IMR-90 (cell line): ENCODE data around the gene ERBB4. TPM values are rescaled to one million over a fixed set of nuclear protein-coding genes. Genes with fewer than 3 reads are reported as not detected.

Experiments
- ATAC-seq: fragments of 200-7000 bp; cut with Tn5 transposase; 2 replicates; pipeline ENCODE4 v1.9.1; 2020; ENCODE audit warnings: low read depth, mild to moderate bottlenecking, moderate library complexity
- BruUV-seq: library from RNA; stranded (reverse); fragments of 400-500 nt; replicated peaks from 2 replicates; lab custom pipeline; 2021; lab: Mats Ljungman, UMichigan
- CTCF ChIA-PET: fragments of 300-600 bp; formaldehyde crosslinking; extraction: SDS; loops from one replicate; lab custom pipeline; 2021; ENCODE audit warnings: antibody characterized with exemption; lab: Yijun Ruan, JAX
- POLR2A ChIA-PET: fragments of 300-600 bp; sonication (Branson Sonifier 250); formaldehyde crosslinking; loops from one replicate; lab custom pipeline; 2022; ENCODE audit warnings: antibody characterized with exemption; ENCODE audit not compliant: unreplicated experiment; lab: Charles Lee
- DNase-seq: peaks from one replicate; pipeline ENCODE4 v3.0.0; 2013
- H2AFZ ChIP-seq: replicated peaks from 2 replicates; pipeline ENCODE3; 2013; ENCODE audit warnings: low read length, mild to moderate bottlenecking; ENCODE audit not compliant: poor library complexity
- H2AK5ac ChIP-seq: 2 replicates; pipeline ENCODE4 v1.6.1; 2013; ENCODE audit warnings: low read depth, low read length, inconsistent platforms
- H2AK9ac ChIP-seq: replicated peaks from 2 replicates; pipeline ENCODE3; 2013; ENCODE audit warnings: mild to moderate bottlenecking, low read depth, low read length, moderate library complexity; ENCODE audit not compliant: poor library complexity
- H2BK120ac ChIP-seq: 2 replicates; pipeline ENCODE4 v1.6.1; 2013; ENCODE audit warnings: low read depth, low read length, inconsistent platforms
- H2BK15ac ChIP-seq: 3 replicates; pipeline ENCODE4 v1.6.1; 2013; ENCODE audit warnings: low read depth, low read length, inconsistent platforms
- H2BK20ac ChIP-seq: 2 replicates; pipeline ENCODE4 v1.6.1; 2013; ENCODE audit warnings: low read depth, mild to moderate bottlenecking, inconsistent platforms, low read length, moderate library complexity
- H2BK5ac ChIP-seq: 2 replicates; pipeline ENCODE4 v1.6.1; 2013; ENCODE audit warnings: mild to moderate bottlenecking, low read depth, low read length, inconsistent platforms; ENCODE audit not compliant: poor library complexity, severe bottlenecking
- H3K14ac ChIP-seq: replicated peaks from 2 replicates; pipeline ENCODE4 v1.6.1; 2013; ENCODE audit warnings: low read depth, low read length, inconsistent platforms
- H3K18ac ChIP-seq: 2 replicates; pipeline ENCODE4 v1.6.1; 2013; ENCODE audit warnings: low read depth, low read length, control low read depth
- H3K23ac ChIP-seq: 2 replicates; pipeline ENCODE4 v1.6.1; 2013; ENCODE audit warnings: low read depth, low read length, inconsistent platforms
- H3K27ac ChIP-seq: 2 replicates; pipeline ENCODE4 v1.5.1; 2013; ENCODE audit warnings: mild to moderate bottlenecking, control low read depth, low read length; ENCODE audit not compliant: insufficient read depth
- H3K27me3 ChIP-seq: 2 replicates; pipeline ENCODE4 v1.6.1; 2013; ENCODE audit warnings: low read length; ENCODE audit not compliant: control insufficient read depth, insufficient read depth
- H3K36me3 ChIP-seq: 2 replicates; pipeline ENCODE4 v1.6.1; 2013; ENCODE audit warnings: low read length, mixed read lengths; ENCODE audit not compliant: control insufficient read depth, insufficient read depth
- H3K4ac ChIP-seq: 2 replicates; pipeline ENCODE4 v1.6.1; 2013; ENCODE audit warnings: low read depth, low read length, inconsistent platforms
- H3K4me1 ChIP-seq: 2 replicates; pipeline ENCODE4 v1.6.1; 2013; ENCODE audit warnings: low read length, mixed read lengths; ENCODE audit not compliant: control insufficient read depth, insufficient read depth
- H3K4me2 ChIP-seq: 2 replicates; pipeline ENCODE4 v1.6.1; 2013; ENCODE audit warnings: low read depth, mild to moderate bottlenecking, control low read depth, low read length, moderate library complexity
- H3K4me3 ChIP-seq: 2 replicates; pipeline ENCODE4 v1.5.1; 2013; ENCODE audit warnings: low read depth, mild to moderate bottlenecking, control low read depth, low read length, moderate library complexity; ENCODE audit not compliant: insufficient read depth
- H3K56ac ChIP-seq: 2 replicates; pipeline ENCODE4 v1.6.1; 2013; ENCODE audit warnings: low read length, inconsistent platforms; ENCODE audit not compliant: insufficient read depth; ENCODE audit errors: extremely low read depth
- H3K79me1 ChIP-seq, 2 experiments: 2 replicates each; pipeline ENCODE4 v1.6.1; 2013; ENCODE audit warnings: low read length in 2 of 2, inconsistent platforms in 1 of 2, low read depth in 1 of 2
- H3K9ac ChIP-seq: 2 replicates; pipeline ENCODE4 v1.6.1; 2013; ENCODE audit warnings: low read depth, low read length, control low read depth
- H3K9me1 ChIP-seq: 2 replicates; pipeline ENCODE4 v1.6.1; 2013; ENCODE audit warnings: low read length, inconsistent platforms; ENCODE audit not compliant: insufficient read depth
- H3K9me3 ChIP-seq: 2 replicates; pipeline ENCODE4 v1.6.1; 2013; ENCODE audit warnings: low read length; ENCODE audit not compliant: control insufficient read depth, insufficient read depth
- H4K20me1 ChIP-seq: 2 replicates; pipeline ENCODE4 v1.6.1; 2013; ENCODE audit warnings: low read length, inconsistent platforms; ENCODE audit not compliant: insufficient read depth
- H4K5ac ChIP-seq: 2 replicates; pipeline ENCODE4 v1.6.1; 2013; ENCODE audit warnings: mild to moderate bottlenecking, low read depth, low read length, control low read depth
- H4K8ac ChIP-seq, 2 experiments: 2 replicates each; pipeline ENCODE4 v1.6.1; 2013; ENCODE audit warnings: low read depth in 2 of 2, low read length in 2 of 2, control low read depth in 1 of 2, inconsistent platforms in 1 of 2
- H4K91ac ChIP-seq: 2 replicates; pipeline ENCODE4 v1.6.1; 2013; ENCODE audit warnings: low read depth, low read length, inconsistent platforms; ENCODE audit not compliant: insufficient read depth
- BHLHE40 ChIP-seq: fragments of 150-350 bp; IDR thresholded peaks from 2 replicates; pipeline ENCODE4 v1.6.1; 2016; ENCODE audit warnings: mild to moderate bottlenecking, low read depth, low read length
- CEBPB ChIP-seq: IDR thresholded peaks from 2 replicates; pipeline ENCODE4 v1.6.1; 2012; ENCODE audit warnings: low read depth, low read length, improper control_type of control experiment
- CHD1 ChIP-seq: IDR thresholded peaks from 2 replicates; pipeline ENCODE4 v1.6.1; 2012; ENCODE audit warnings: low read depth, low read length, improper control_type of control experiment
- CTCF ChIP-seq: conservative IDR thresholded peaks from 2 replicates; pipeline ENCODE4 v1.5.1; 2012; ENCODE audit warnings: mild to moderate bottlenecking, low read depth, low read length, improper control_type of control experiment
- FOS ChIP-seq: fragments of 150-350 bp; IDR thresholded peaks from 2 replicates; pipeline ENCODE4 v1.6.1; 2016; ENCODE audit warnings: low read depth, low read length
- MAFK ChIP-seq: IDR thresholded peaks from 2 replicates; pipeline ENCODE4 v1.6.1; 2012; ENCODE audit warnings: low read depth, low read length, improper control_type of control experiment
- MAZ ChIP-seq: IDR thresholded peaks from 2 replicates; pipeline ENCODE4 v1.6.1; 2012; ENCODE audit warnings: low read depth, mild to moderate bottlenecking, low read length, improper control_type of control experiment, moderate library complexity, borderline replicate concordance
- MXI1 ChIP-seq: IDR thresholded peaks from 2 replicates; pipeline ENCODE4 v1.6.1; 2012; ENCODE audit warnings: low read depth, mild to moderate bottlenecking, low read length, moderate library complexity, borderline replicate concordance
- NFE2L2 ChIP-seq: fragments of 150-350 bp; IDR thresholded peaks from 2 replicates; pipeline ENCODE4 v1.6.1; 2016; ENCODE audit warnings: low read depth, mild to moderate bottlenecking, low read length
- POLR2A ChIP-seq: IDR thresholded peaks from 2 replicates; pipeline ENCODE4 v1.6.1; 2012; ENCODE audit warnings: mild to moderate bottlenecking, low read depth, low read length
- RAD21 ChIP-seq: IDR thresholded peaks from 2 replicates; pipeline ENCODE4 v1.6.1; 2012; ENCODE audit warnings: low read length, improper control_type of control experiment
- RCOR1 ChIP-seq: IDR thresholded peaks from 2 replicates; pipeline ENCODE4 v1.6.1; 2012; ENCODE audit warnings: mild to moderate bottlenecking, low read length, improper control_type of control experiment; ENCODE audit not compliant: insufficient replicate concordance
- RFX5 ChIP-seq: IDR thresholded peaks from 2 replicates; pipeline ENCODE4 v1.8.0; 2012; ENCODE audit warnings: low read depth, mild to moderate bottlenecking, low read length, moderate library complexity
- SMC3 ChIP-seq: fragments of 150-350 bp; IDR thresholded peaks from 2 replicates; pipeline ENCODE4 v1.6.1; 2016; ENCODE audit warnings: low read depth, mild to moderate bottlenecking, antibody characterized with exemption, low read length, moderate library complexity
- USF2 ChIP-seq: fragments of 150-350 bp; IDR thresholded peaks from 2 replicates; pipeline ENCODE4 v1.6.1; 2017; ENCODE audit warnings: mild to moderate bottlenecking, antibody characterized with exemption, low read length, low read depth
- WGBS, 2 experiments: methylation state at CpG; one replicate each; pipeline versions ENCODE4 v1.1.5 to v1.1.7; 2013; ENCODE audit warnings: missing lambda C conversion rate in 2 of 2; ENCODE audit not compliant: insufficient read length in 1 of 2; ENCODE audit errors: extremely low coverage in 2 of 2; 5-methylcytosine and 5-hydroxymethylcytosine counted together
- dilution Hi-C: fragments of 300-500 bp; cut with HindIII; formaldehyde crosslinking; loops from one replicate; pipeline ENCODE4 v1.14.3; 2018; ENCODE audit warnings: low sequenced_read_pairs; ENCODE audit not compliant: unreplicated experiment
- in situ Hi-C: fragments of 300-500 bp; cut with MboI; formaldehyde crosslinking; loops from 3 replicates; pipeline ENCODE4 v1.14.3; 2019; ENCODE audit warnings: low sequenced_read_pairs, inconsistent platforms, mixed read lengths
- intact Hi-C: fragments of 100-400 bp; cut with micrococcal nuclease; formaldehyde crosslinking; loops from 2 replicates; pipeline ENCODE4 v1.10.0; 2022
- polyA plus RNA-seq, 3 experiments: library from polyadenylated mRNA; depleted of rRNA; stranded (reverse); fragments of >200 nt; gene quantifications; 2 replicates each; pipeline ENCODE4 v1.2.3, GENCODE V29; 2012; ENCODE audit warnings: low replicate concordance in 1 of 3
- total RNA-seq: library from RNA; depleted of rRNA; stranded (reverse); fragments of >200 nt; gene quantifications from 2 replicates; pipeline ENCODE4 v1.2.3, GENCODE V29; 2012
- TF ChIP-seq, protein P1 (sequence below): fragments of 150-350 bp; IDR thresholded peaks from 2 replicates; pipeline ENCODE4 v1.6.1; 2016; ENCODE audit warnings: low read depth, mild to moderate bottlenecking, low read length, moderate library complexity, borderline replicate concordance

The ERBB4 gene
- total and polyA plus RNA-seq, 2 of the 4 experiments (the other 2 are of a cell fraction) = not detected

DNA sequence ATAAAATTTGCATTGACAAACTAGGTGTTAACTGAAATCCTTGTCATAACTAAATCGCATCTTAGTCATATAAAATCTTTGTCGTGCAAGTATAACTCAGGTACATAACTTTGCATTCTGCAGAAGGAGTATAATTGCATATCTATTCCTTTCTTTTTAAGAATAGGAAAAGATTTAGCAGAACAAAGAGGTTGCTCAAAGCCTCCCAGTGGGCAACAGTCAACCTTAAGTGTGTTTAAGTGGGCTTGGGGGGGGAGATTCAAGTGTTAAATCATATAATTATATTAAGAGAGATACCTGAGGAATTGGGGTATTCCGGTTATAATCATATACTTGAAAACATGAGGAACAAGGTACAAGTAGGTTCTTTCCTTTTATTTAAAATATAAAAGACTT, 1068.9 kb downstream of the ERBB4 start:
- Histone ChIP-seq H3K9me3 (peaks cover 7% of the 10 kb centered on the region), H3K56ac (no peak overlapping the region), H3K9ac (no peak overlapping the region), H2BK120ac (no peak overlapping the region), H2BK5ac (no peak overlapping the region), H3K14ac (no peak overlapping the region), H4K20me1 (no peaks in the 10 kb centered on the region), H3K27ac (no peak overlapping the region), H3K4me1 (no peaks in the 10 kb centered on the region), H2BK15ac (no peak overlapping the region), H3K4me2 (no peak overlapping the region), H3K4ac (no peak overlapping the region), H3K36me3 (no peaks in the 10 kb centered on the region), H2BK20ac (no peak overlapping the region), H3K18ac (no peak overlapping the region), H3K79me1 (no peaks in the 10 kb centered on the region), H4K91ac (no peak overlapping the region), H2AK5ac (no peak overlapping the region), H4K8ac (no peak overlapping the region), H3K23ac (no peak overlapping the region), H3K27me3 (no peaks in the 10 kb centered on the region), H3K4me3 (no peak overlapping the region), H3K9me1 (no peaks in the 10 kb centered on the region), H2AK9ac (no peak overlapping the region), H2AFZ (no peak overlapping the region), H4K5ac (no peak overlapping the region)
- intact Hi-C loops = no loop called here
- WGBS, 2 experiments = no CpG with 5 or more reads among the region's 3 CpGs
- BruUV-seq = no TSS peak
- ATAC-seq = no peak
- no peak for DNase-seq
- dilution Hi-C loops = no loop called here
- ChIA-PET POLR2A (no interaction called here), CTCF (no interaction called here)
- in situ Hi-C loops = no loop called here
- TF ChIP-seq CEBPB = no peak
- TF ChIP-seq NFE2L2 = no peak
- TF ChIP-seq MAZ = no peak
- TF ChIP-seq RFX5 = no peak
- no peak for TF ChIP-seq MAFK
- no peak for TF ChIP-seq CHD1
- no peak for TF ChIP-seq MXI1
- no peak for TF ChIP-seq SMC3
- no peak for TF ChIP-seq RCOR1
- no peak for TF ChIP-seq FOS
- TF ChIP-seq USF2 = no peak
- no peak for TF ChIP-seq RAD21
- no peak for TF ChIP-seq POLR2A
- no peak for TF ChIP-seq BHLHE40
- TF ChIP-seq, protein P1, sequence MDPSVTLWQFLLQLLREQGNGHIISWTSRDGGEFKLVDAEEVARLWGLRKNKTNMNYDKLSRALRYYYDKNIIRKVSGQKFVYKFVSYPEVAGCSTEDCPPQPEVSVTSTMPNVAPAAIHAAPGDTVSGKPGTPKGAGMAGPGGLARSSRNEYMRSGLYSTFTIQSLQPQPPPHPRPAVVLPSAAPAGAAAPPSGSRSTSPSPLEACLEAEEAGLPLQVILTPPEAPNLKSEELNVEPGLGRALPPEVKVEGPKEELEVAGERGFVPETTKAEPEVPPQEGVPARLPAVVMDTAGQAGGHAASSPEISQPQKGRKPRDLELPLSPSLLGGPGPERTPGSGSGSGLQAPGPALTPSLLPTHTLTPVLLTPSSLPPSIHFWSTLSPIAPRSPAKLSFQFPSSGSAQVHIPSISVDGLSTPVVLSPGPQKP = no peak
- no peak for TF ChIP-seq CTCF
